Fibroblast of villous mesenchyme (primary cell): Measurements from ENCODE around the gene ADGRD1. TPM values are rescaled to one million over a fixed set of nuclear protein-coding genes. Genes with fewer than 3 reads are reported as not detected.
A peak's percentile ranks its signal among the peaks of the same experiment; 100 is the strongest.

Experiments used
- DNase-seq: peaks from one replicate; pipeline ENCODE4 v3.0.0-alpha.2; 2010; ENCODE audit warnings: low read depth
- H3K4me3 ChIP-seq: 2 replicates; pipeline ENCODE4 v1.5.1; 2011; ENCODE audit warnings: low read depth, mild to moderate bottlenecking, low read length
- total RNA-seq: library from RNA; depleted of rRNA; stranded (reverse); fragments of >200 nt; gene quantifications from 2 replicates; pipeline ENCODE4 v1.2.3, GENCODE V29; 2012
- TF ChIP-seq, protein P1 (sequence below): IDR thresholded peaks from 2 replicates; pipeline ENCODE4 v1.5.1; 2012; ENCODE audit warnings: low read depth, mild to moderate bottlenecking, low read length; ENCODE audit not compliant: insufficient read depth

Gene ADGRD1
- total RNA-seq, 1 donor, result under 0.01 TPM

DNA sequence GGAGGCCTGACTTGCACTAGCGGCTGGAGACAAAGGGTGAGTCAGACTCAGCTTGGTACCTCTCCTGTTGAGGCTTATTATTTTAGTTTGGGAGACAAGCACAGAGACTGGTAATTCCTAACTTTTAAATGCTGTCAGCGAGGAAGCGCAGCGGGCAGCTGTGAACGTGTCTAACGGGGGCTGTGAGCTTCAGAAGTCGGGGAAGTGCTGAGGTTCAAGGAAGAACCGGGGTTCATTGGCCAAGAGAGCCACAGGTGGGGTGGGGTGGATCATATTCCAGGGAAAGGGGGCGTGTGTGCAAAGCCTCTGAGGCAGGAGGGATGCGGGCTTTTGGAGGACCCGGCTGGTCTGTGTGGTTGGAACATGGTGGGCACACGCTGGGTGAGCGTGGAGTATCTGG is 36.1 kb upstream of the ADGRD1 start:
- no peak for DNase-seq
- TF ChIP-seq, protein P1, sequence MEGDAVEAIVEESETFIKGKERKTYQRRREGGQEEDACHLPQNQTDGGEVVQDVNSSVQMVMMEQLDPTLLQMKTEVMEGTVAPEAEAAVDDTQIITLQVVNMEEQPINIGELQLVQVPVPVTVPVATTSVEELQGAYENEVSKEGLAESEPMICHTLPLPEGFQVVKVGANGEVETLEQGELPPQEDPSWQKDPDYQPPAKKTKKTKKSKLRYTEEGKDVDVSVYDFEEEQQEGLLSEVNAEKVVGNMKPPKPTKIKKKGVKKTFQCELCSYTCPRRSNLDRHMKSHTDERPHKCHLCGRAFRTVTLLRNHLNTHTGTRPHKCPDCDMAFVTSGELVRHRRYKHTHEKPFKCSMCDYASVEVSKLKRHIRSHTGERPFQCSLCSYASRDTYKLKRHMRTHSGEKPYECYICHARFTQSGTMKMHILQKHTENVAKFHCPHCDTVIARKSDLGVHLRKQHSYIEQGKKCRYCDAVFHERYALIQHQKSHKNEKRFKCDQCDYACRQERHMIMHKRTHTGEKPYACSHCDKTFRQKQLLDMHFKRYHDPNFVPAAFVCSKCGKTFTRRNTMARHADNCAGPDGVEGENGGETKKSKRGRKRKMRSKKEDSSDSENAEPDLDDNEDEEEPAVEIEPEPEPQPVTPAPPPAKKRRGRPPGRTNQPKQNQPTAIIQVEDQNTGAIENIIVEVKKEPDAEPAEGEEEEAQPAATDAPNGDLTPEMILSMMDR, result no peak
- no peak overlapping the region for H3K4me3 ChIP-seq

DNA sequence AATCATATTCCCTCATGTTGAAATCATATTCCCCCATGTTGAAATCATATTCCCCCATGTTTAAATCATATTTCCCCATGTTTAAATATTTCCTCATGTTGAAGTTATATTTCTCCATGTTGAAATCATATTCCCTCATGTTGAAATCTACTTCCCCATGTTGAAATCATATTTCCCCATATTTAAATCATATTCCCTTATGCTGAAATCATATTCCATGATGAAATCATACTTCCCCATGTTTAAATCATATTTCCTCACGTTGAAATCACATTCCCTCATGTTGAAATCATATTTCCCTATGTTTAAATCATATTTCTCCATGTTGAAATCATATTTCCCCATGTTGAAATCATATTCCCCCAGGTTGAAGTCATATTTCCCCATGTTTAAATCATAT is 34.6 kb upstream of the ADGRD1 start:
- no peak overlapping the region for H3K4me3 ChIP-seq
- TF ChIP-seq, protein P1, result no peak
- DNase-seq, result no peak

DNA sequence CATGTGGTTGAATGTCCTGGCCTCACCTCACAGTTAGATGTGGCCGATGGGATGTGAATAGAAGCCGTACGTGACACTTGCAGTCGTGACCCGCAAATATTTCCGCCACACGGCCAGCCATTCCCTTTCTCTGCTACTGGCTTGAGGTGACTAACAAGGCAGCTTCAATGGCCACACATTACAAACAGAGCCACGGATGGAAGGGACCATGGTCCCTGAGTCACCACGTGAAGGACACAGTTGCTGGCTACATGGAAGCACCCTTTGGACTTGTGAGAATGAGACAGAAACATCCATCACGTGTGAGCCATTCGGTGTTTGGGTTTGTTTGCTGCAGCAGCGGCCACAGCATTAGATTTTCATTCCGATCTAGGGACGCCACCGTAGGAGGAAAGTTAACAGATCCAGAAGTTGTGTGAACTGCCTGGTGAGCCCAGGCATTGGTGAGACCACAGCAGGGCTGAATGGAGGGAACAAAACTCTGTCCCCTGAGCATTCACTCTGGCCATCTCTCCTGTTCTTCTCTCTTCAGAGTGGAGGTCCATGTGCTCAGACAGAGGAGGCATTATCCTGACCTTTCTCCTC is 33.5 kb upstream of the ADGRD1 start:
- no peak overlapping the region for H3K4me3 ChIP-seq
- TF ChIP-seq, protein P1, result no peak
- no peak for DNase-seq

DNA sequence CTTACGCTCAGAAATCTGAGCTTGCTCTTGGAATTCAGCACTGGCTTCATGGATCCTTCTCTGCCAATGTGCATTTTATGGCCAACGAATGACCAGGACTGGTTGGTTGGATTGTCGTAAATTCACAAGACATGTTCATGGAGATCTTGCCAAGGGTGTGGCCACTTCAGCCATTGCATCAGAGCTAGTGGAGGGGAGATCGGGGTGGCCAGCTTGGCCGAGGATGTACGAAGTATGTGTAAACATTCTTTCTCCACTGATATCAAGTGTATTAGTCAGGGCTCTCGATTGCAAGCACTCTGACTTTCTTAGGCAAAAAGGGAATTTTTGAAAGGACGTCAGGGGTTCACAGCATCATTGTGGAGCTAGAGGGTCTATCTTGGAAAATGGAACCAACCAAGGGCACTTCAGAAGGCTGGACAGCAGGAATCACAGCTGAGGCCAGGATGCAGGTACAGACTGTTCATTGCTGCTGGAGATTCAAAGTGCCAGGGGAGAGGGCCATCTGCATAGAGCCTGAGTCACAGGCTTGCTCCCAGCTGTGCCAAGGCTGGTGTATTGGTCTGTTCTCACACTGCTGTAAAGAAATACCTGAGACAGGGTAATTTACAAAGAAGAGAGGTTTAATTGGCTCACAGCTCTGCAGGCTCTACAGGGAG is 32.9 kb upstream of the ADGRD1 start:
- DNase-seq, result peak; percentile 79
- no peak overlapping the region for H3K4me3 ChIP-seq
- TF ChIP-seq, protein P1, result no peak

DNA sequence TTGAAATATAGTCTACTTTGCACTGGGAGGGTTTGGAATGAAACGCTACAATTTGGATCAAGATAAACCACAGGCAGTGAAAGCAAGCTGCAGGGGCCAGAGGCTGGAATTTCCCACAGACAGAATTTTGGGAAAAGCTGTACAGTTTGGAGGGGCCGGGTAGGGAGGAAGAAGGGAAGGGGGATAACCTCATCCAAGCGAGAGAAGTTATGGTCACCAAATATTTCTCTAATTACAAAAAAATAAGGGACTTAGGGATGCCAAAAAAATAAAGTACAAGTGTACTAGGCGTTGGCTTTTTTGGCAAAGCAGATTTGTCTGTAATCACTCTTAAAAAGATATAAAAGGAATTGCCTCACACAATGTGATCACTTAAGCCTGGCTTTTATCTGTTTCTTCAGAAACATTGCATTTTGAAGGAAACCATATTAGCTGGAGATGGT is 31.2 kb upstream of the ADGRD1 start:
- TF ChIP-seq, protein P1, result no peak
- no peak for DNase-seq
- H3K4me3 ChIP-seq, result no peak overlapping the region

DNA sequence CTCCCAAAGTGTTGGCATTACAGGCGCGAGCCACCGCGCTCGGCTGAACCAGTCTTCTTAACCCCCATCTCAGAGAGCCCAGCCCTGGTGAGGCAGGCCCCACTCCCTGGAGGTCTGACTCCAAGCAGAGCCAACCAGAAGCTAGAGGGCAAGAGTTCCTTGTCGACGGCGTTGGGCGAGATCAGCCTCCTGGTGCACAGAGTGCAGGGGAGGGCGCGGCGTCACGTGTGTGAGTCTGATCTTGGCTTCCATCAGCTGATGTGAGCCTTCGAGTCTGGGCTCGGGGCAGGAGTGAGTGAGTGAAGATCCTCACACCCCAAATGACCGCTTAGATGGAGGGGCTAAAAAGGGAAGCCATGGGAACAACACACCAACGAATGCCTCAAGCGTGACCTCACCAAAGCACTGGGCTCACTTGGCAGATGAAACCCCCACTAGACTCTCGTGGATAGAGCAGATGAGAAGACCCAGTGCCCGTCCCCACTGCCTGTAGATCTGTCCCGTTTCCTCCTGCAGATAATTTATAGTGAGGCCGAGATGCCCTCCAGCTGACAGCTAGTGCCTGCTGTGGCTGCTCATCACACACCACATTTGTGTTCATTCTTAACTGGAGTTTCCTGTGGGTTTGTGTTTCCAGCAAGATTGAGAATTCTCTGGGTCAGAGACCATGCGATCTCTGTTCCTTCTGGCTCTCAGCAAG is 28.6 kb upstream of the ADGRD1 start:
- no peak for DNase-seq
- H3K4me3 ChIP-seq, result no peak overlapping the region
- TF ChIP-seq, protein P1, result no peak
